NCI-H2227 treated with DMSO at 0.1 percent for 48 hours (cell line): Measurements from ENCODE around the gene SCUBE1.

Source experiments
- DNase-seq: peaks from one replicate; lab custom pipeline; 2025; lab: John Stamatoyannopoulos, UW

Gene SCUBE1

GRCh38 chr22:43155789-43156188, 187.4 kb downstream of the SCUBE1 start:
- no peak for DNase-seq

GRCh38 chr22:43154887-43155536, 188.2 kb downstream of the SCUBE1 start:
- no peak for DNase-seq

- no peak for DNase-seq
Observed at GRCh38 chr22:43153899-43154298, 189.3 kb downstream of the SCUBE1 start.

GRCh38 chr22:43152357-43153071, 190.7 kb downstream of the SCUBE1 start:
- DNase-seq, result no peak

GRCh38 chr22:43152003-43152356, 191.2 kb downstream of the SCUBE1 start:
- DNase-seq, result no peak

- peak; percentile 1 for DNase-seq
Observed at GRCh38 chr22:43151251-43152002, 191.7 kb downstream of the SCUBE1 start, which contains the start of gene TSPO. TSPO (plus strand) TSS chr22:43151559; CDS start chr22:43159239, 7,680 bp downstream.

GRCh38 chr22:43150731-43151206, 192.4 kb downstream of the SCUBE1 start:
- no peak for DNase-seq

- no peak for DNase-seq
Observed at GRCh38 chr22:43148581-43148980, 194.6 kb downstream of the SCUBE1 start.

- no peak for DNase-seq
Observed at GRCh38 chr22:43147821-43148220, 195.4 kb downstream of the SCUBE1 start.
